HG03060 (cell line): ENCODE measurements around the gene TRPM4.
"Not testable (repeated sequence)": the region's sequence is repeated elsewhere in the genome, so short reads cannot be mapped to it uniquely, and the experiment has no call there.

Experiments
- ATAC-seq: cut with Tn5 transposase; IDR thresholded peaks from one replicate; pipeline ENCODE4 v1.9.1; 2021; ENCODE audit warnings: low read depth, moderate number of reproducible peaks; ENCODE audit not compliant: unreplicated experiment

Gene TRPM4

DNA sequence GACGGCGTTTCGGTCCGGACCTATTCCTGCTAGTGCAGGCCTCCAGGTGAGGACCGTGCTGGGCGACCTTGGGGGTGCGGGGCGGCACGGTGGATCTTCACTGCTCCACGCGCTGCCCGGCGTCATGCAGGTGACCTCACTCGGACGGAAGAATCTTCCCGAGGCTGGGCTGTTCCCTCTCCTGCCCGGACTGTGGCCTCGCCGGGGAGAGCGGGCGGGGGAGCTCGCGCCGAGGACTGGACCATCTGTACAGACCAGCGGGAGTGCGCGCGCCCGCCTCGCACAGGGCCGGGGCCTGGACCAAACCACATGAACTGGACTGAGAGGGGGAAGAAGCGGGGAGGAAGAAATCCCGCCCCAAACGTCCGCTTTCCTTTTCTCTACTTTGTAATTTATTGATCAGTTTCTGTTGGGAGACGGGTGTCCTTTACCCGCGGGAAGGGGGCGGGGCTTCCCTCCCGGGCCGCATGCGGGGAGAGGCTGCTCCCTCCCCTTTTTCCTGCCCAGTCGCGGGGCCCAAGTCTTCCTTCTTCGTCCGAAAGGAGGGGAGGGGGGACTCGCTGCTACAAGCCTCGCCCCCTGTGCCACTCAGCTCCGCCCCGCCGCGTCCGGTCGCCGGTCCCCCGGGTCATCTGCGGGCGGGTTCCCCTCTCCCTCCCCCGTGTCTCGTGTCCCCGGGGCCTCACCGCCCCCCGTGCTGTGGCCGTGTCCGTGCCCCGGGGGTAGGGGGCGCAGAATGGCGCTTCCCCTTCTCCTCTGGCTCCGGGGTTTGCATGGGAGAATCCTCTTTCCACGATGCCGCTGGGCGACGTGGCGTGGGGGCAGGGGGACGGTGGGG lies 7.3 kb upstream of the TRPM4 start:
- ATAC-seq: no peak

DNA sequence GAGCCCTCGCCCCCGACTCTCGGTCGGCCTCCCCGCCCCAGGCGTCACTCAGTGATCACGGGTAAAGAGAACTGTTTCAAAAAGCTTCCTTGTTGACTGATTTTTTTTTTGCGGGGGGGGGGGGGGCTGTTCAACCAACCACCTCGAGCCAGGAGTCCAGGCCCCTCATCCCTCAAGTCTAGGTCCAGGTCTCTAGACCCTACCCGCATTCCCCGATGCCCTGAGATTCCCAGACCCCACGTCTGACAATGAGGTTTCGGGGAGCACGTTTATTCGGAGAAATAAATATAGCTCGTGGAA lies 6.7 kb upstream of the TRPM4 start:
- ATAC-seq: no peak

DNA sequence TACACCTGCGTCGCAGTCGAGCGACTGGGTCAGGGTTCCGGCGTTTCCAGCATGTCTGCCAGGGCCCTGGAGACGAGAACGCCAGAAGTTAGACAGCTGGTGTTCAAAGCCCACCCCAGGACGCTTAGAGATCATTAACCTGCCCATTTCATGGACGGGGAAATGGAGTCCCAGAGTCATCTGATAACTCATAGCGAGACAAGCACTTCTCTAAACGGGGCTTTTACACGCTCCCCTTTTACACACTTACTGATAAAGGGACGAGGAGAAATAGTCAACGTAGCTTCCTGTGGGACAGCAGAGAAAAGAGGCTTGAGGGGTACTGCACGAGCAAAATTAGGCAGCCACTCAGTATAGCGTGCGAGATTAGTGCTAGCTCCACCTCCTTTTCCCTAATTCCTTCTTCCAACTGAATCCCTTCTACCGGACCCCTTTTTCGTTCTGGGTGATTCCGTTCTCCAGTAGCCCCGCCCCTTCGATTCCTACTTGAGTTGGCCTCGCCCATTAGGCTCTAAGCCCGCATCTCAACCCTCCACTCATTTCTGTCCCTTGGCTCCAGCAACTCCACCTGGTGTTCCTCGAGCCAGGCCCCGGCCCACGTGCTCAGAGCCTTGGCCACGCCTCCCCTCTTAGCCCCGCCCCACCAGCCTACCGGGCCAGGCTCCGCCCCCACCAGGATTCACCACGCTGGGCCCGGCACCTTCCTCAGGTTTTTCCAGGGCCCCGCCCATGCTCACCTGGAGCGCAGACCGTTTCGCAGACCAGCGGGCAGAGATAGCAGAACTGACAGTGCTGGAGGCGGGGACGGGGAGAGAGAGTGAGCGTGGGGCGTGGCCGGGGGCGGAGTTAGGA lies 6.1 kb upstream of the TRPM4 start:
- no peak for ATAC-seq

DNA sequence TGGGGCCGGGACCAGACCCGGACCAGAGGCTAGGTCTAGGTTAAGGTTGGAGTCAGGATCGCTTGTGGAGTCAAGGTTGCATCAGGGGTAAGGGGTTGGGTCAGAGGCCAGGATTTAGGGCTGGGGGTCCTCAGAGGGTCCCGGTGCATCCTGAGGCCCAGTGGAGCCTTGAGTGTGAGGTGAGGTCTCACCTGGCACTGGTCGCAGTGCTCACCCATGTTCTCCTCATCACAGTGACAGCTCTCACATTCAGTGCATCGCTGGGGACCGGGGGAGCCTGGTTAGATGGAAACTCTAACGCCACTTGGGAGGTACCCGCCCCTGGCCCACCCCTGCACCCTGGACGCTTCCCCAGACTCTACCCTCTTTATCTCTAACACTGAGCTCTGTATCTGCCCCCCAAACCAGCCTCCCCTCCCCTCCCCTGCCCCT lies 5.5 kb upstream of the TRPM4 start:
- ATAC-seq: no peak

DNA sequence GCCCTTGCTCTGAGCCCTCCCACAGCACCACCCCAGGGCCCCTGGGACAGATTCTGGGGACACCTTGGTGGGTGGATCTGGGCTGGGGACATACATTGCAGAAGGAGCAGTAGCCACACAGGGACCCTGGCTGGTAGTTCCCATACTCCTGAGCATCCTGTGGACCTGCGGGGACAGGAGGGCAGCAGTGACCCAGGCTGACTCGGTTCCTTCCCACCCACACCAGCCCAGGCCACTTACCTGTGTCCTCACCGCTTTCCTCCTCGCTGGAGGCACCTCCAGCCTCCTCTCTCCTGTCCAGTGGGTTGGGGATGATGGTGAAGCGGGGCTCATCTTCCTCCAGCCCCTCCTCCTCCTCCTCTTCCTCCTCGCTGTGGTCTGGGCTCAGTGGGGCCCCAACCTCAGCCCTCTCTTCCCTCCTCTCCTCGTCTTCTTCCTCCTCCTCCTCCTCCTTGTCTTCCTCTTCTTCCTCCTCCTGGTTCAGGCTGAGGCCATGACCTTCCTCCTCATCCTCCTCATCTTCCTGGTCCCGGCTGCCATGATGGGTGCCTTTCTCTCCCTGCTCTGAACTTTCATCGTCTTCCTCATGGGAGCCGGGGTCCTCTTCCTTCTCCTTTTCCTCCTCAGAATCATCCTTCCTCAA lies 4.3 kb upstream of the TRPM4 start:
- no peak for ATAC-seq

DNA sequence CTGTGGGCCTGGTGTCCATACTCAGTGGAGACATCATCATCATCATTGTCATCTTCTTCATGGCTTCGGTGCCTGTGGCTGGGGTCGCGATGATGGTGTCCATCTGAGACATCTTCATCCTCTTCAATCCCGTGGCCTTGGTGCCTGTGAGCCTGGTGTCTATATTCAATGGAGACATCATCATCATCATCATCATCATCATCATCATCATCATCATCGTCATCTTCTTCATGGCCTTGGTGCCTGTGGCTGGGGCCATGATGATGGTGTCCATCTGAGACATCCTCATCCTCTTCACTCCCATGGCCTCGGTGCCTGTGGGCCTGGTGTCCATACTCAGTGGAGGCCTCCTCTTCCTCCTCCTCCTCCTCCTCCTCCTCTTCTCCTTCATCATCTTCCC lies 3.3 kb upstream of the TRPM4 start:
- no peak for ATAC-seq

DNA sequence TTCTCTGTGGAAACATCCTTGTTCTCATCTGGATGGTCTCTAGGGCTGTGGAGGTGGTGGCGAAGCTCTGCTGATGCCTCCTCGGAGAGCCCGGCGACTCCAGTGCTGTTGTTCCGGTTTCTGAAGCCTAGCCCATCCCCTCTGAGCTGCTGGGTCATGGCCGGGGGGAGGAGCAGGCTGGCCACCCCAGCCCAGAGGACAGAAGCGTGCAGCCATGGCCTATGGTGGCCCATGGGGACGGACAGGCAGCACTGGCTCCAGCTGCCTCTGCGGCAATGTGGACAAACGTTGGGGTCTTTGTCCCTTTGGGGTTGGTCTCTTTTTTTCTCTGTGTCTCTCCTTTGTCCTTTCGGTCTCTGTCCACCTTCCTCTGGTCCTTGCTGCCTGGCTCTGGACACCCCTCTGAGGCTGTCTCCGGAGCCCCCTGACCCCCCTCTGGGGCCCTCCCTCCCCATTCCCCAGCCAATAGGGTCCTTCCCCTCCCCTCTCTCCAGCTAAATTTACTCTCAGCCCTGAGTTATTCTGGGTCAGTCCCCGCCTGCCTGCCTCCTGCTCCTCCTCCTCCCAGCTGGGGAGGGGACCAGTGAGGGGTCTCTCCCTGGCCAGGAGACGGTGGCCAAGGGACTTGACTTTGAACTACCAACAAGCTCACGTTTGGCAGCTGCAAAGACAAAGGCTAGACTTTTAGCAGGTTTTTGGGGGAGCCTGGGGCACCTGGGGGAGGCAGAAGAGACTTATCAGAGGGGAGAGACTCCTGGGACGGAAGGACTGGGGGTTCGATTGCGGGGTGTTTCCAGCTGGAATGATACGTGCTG lies 2.4 kb upstream of the TRPM4 start, which contains the start of gene HRC:
Gene HRC (minus strand): TSS at position 392 of the 815 bp plus-strand sequence. CDS start 159 bp downstream, at position 233.
- ATAC-seq: no peak

DNA sequence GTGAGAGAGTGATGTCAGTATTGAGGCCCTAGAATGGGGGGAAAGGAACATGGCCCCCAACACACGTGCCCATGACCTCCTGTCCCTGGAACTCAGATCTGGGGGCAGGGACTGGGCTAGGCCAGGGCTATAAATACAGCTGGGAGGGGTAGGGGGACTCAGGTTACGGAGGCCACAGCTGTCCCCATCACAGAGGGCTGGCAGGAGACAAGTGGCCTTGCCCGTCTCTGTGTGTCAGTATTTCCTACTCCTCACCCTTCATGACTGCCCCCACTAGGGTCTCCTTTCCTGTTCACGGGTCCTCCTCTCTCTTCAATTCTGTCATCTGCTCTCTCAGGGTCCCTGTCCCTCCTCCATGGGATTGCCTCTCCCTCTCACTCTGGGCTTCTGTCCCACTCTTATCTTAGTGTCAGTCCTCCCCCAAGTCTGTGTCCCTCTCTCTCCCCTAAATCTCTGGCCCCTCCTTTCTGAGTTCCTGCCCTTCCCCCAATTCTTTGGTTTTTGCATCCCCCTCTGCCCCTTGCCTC lies 1.7 kb upstream of the TRPM4 start:
- no peak for ATAC-seq

DNA sequence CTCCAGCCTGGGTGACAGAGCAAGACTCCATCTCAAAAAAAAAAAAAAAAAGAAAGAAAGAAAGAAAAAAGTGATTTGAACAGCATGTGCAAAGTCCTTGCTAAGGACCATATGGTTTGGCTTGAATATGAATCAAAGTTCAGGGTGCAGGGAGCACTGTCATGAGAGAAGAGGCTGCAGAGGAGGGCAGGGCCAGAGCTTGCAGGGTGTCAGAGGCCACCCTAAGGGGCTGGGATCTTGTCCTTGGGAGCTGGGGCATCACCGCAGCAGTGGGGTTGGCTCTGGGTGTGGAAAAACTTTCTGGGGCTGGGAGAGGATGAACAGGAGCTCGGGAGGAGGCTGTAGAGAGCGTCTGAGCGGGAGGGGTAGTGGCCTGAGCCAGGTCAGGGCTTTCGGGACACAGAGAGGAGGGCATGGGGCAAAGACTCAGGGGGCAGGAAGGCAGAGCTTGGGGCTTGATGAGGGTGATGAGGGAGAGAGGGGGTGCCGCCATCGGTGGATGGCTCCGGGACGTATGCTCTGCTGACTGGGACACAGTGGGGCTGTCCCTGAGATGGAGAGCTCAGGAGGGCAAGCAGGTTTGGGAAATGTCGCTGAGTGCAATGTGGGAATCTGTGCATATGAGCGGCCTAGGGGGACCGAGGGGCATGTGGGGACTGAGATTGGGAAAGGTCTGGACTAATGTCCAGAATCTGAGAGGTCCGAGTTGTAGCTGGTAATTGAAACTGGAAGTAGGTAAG lies 3.0 kb downstream of the TRPM4 start:
- no peak for ATAC-seq

DNA sequence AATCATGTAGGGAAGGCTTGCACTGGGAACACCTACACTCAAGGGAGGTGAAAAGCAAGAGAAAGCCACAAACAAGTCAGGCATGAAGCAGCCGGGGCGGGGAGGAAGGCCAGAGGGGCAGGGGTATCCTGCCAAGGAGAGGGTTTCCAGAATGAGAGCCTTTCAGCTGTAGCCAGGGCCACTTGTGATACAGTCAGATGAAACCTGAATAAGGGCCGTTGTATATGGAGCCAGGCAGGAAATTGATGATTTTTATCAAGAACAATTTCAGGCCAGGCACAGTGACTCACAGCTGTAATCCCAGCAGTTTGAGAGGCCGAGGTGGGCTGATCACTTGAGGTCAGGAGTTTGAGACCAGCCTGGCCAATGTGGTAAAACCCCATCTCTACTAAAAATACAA lies 4.4 kb downstream of the TRPM4 start:
- ATAC-seq: no peak

DNA sequence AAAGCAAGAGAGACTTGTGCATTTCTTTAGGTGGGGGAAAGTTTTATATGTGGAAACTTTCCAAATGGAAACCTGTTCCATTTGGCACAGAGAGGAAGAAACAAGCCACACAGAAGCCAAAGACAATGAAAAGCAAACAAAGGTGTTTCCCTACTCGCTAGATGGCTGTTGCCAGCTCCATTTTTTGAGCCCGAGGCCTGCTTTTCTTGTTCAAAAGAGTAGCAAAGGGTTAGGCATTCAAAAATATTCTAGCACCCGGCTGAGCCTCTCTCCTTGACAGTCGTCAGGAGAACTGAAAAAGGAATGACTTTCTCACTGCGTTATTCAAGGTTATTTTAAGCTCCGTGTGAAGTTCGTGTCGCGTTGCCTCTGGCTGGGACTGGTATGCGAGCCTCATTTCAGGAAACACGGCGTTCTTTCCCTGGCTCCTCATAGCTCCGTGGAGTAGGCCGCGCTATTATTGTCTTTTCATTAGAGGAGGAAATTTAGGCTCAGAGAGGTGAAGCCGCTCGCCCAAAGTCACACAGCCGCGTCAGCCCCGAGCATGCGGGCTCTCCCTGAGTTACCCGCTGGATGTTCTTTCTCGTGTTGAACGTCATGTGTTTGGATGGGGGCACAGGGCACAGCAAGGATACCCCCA lies 7.6 kb downstream of the TRPM4 start:
- no peak for ATAC-seq

DNA sequence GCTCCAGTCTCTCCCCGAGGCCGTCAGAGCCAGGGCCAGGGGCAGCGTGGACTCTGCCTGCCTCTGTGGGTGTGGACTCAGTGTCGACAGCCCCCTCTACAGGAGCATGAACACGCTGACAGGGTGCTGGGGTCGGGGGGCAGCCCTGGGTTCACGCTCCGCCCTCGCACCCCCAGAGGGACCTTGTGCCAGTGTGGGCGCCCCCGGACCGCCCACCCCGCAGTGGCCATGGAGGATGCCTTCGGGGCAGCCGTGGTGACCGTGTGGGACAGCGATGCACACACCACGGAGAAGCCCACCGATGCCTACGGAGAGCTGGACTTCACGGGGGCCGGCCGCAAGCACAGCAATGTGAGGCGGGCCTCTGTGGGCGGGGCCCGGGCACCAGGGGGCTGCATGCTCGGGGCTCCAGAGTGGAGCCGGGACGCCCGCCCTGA lies 8.3 kb downstream of the TRPM4 start:
- no peak for ATAC-seq

DNA sequence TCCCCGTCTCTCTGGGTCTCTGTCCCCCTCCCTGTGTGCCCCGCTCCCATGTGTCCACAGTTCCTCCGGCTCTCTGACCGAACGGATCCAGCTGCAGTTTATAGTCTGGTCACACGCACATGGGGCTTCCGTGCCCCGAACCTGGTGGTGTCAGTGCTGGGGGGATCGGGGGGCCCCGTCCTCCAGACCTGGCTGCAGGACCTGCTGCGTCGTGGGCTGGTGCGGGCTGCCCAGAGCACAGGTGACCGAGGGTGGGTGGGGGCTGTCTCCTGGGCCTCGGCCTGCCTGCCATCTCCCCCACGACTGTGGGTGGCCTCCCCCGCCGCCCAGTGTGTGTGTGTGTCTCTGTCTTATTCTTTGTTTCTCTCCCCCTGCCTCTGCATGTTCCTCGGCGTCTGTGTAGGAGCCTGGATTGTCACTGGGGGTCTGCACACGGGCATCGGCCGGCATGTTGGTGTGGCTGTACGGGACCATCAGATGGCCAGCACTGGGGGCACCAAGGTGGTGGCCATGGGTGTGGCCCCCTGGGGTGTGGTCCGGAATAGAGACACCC lies 10.3 kb downstream of the TRPM4 start:
- ATAC-seq: no peak

DNA sequence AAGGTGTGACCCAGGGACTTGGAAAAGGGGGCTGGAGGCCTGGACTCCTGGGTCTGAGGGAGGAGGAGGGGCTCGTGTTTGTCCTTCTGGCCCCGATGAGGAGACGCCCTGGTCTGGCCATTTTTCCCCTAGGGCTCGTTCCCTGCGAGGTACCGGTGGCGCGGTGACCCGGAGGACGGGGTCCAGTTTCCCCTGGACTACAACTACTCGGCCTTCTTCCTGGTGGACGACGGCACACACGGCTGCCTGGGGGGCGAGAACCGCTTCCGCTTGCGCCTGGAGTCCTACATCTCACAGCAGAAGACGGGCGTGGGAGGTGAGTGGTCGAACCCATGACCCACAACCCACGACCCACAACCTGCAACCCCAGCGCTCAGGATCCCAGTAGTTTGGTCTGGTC lies 10.8 kb downstream of the TRPM4 start:
- ATAC-seq: no peak

DNA sequence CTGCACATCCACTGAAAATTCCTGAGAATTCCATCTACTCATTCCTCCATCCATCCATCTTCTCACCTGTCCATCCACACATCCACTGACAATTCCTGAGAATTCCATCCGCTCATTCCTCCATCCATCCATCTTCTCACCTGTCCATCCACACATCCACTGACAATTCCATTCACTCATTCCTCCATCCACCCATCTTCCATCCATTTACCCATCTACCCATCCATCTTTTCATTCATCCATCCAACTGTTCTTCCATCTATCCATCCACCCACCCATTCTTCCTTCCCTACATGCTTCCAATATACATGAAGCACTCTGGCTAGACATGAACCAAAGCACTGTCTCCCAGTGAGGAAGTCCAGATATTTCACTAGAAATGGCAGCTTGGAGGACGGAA lies 15.6 kb downstream of the TRPM4 start:
- ATAC-seq: no peak

DNA sequence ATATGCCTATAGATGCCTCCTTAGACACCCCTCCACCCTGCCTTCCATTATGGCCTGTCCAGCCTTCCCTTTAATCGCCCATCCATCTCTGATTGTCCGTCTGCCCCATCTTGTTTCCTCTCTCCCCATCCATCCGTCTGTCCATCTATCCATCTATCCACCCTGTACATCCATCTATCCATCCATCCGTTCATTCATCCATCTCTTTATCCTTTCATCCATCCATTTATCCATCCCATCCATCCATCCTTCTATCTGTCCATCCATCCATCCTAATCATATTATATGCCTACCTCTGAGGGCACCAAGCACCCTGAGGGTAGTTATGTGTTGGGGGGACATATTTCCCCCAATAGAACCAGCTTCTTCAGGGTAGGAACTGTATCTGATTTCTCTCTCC lies 23.1 kb downstream of the TRPM4 start:
- ATAC-seq: no peak

DNA sequence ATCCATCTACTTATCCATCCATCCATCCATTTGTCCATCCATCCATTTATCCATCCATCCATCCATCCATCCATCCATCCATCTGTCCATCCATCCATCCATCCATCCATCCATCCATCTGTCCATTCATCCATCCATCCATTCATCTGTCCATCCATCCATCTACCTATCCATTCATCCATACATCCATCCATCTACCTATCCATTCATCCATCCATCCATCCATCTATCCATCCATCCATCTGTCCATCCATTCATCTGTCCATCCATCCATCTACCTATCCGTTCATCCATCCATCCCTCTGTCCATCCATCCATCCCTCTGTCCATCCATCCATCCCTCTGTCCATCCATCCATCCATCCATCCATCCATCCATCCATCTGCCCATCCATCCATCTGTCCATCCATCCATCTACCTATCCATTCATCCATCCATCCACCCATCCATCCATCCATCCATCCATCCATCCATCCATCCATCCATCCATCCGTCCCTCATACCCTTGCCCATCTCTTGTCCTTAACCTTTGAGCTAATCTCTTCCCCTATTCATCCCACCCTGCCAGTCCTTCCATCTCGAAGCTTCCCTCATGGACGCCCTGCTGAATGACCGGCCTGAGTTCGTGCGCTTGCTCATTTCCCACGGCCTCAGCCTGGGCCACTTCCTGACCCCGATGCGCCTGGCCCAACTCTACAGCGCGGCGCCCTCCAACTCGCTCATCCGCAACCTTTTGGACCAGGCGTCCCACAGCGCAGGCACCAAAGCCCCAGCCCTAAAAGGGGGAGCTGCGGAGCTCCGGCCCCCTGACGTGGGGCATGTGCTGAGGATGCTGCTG lies 24.6 kb downstream of the TRPM4 start:
- ATAC-seq: not testable (repeated sequence)

DNA sequence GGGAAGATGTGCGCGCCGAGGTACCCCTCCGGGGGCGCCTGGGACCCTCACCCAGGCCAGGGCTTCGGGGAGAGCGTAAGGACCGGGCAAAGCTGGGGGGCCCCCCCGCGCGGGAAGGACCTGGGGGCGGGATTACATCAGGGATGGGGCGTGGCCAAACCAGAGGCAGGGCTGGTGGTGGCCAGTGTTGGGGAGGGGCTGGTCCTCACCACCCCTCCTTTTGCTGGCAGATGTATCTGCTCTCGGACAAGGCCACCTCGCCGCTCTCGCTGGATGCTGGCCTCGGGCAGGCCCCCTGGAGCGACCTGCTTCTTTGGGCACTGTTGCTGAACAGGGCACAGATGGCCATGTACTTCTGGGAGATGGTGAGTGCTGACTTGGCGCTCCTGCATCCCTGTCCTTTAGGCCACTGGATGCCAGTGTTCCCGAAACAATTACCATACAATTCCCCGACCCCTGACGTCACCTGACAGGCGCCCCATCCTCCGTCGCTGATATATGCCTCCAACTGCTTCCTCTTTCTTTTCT lies 25.3 kb downstream of the TRPM4 start:
- ATAC-seq: no peak
